PC-3 (cell line): Measurements from ENCODE around the gene PLA2G1B. TPM values are rescaled to one million over a fixed set of nuclear protein-coding genes. Genes with fewer than 3 reads are reported as not detected.
A peak's percentile ranks its signal among the peaks of the same experiment; 100 is the strongest.

ENCODE experiments used
- ATAC-seq: fragments of 200-7000 bp; cut with Tn5 transposase; 2 replicates; pipeline ENCODE4 v1.9.1; 2020; ENCODE audit warnings: mild to moderate bottlenecking, moderate library complexity
- BruUV-seq: library from RNA; stranded (reverse); fragments of 400-500 nt; replicated peaks from 2 replicates; lab custom pipeline; 2021; lab: Mats Ljungman, UMichigan
- CTCF ChIA-PET: fragments of 300-600 bp; sonication (Branson Sonifier 250); formaldehyde crosslinking; loops from one replicate; lab custom pipeline; 2022; ENCODE audit warnings: antibody characterized with exemption; lab: Charles Lee
- POLR2A ChIA-PET: fragments of 300-600 bp; sonication (Branson Sonifier 250); formaldehyde crosslinking; loops from one replicate; lab custom pipeline; 2022; ENCODE audit warnings: antibody characterized with exemption; ENCODE audit not compliant: unreplicated experiment; lab: Charles Lee
- DNase-seq: peaks from one replicate; pipeline ENCODE4 v3.0.0-alpha.2; 2015
- H2AFZ ChIP-seq: fragments of 300-600 bp; sonication (generic); 2 replicates; pipeline ENCODE4 v1.6.0; 2016; ENCODE audit warnings: antibody characterized with exemption, low read length
- H3F3A ChIP-seq: fragments of 300-600 bp; sonication (generic); one replicate; pipeline ENCODE4 v1.6.0; 2017; ENCODE audit warnings: antibody characterized with exemption, low read length, control low read depth, mild to moderate bottlenecking; ENCODE audit not compliant: unreplicated experiment
- H3K27ac ChIP-seq: fragments of 300-600 bp; sonication (generic); 2 replicates; pipeline ENCODE4 v1.5.1; 2016; ENCODE audit warnings: mild to moderate bottlenecking, low read length
- H3K27me3 ChIP-seq: fragments of 300-600 bp; sonication (generic); 2 replicates; pipeline ENCODE4 v1.6.1; 2016; ENCODE audit warnings: low read length, mixed read lengths
- H3K36me3 ChIP-seq: fragments of 300-600 bp; sonication (generic); 2 replicates; pipeline ENCODE4 v1.6.1; 2016; ENCODE audit warnings: low read depth, mixed run types, low read length, mixed read lengths
- H3K4me1 ChIP-seq: fragments of 300-600 bp; sonication (generic); 2 replicates; pipeline ENCODE4 v1.5.1; 2016; ENCODE audit warnings: low read length; ENCODE audit not compliant: insufficient read depth
- H3K4me2 ChIP-seq: fragments of 300-600 bp; sonication (generic); 2 replicates; pipeline ENCODE4 v1.6.0; 2016; ENCODE audit warnings: low read length
- H3K4me3 ChIP-seq: fragments of 300-600 bp; sonication (generic); 2 replicates; pipeline ENCODE4 v1.5.1; 2016; ENCODE audit warnings: mild to moderate bottlenecking, low read length, mixed read lengths
- H3K79me2 ChIP-seq: fragments of 300-600 bp; sonication (generic); 2 replicates; pipeline ENCODE4 v1.6.1; 2017; ENCODE audit warnings: low read length, mixed read lengths
- H3K9ac ChIP-seq: fragments of 300-600 bp; sonication (generic); 2 replicates; pipeline ENCODE4 v1.6.0; 2016; ENCODE audit warnings: mild to moderate bottlenecking, low read length
- H3K9me2 ChIP-seq: fragments of 300-600 bp; sonication (generic); replicated peaks from 2 replicates; pipeline ENCODE4 v1.6.1; 2016; ENCODE audit warnings: mixed run types, low read length, mixed read lengths
- H3K9me3 ChIP-seq: fragments of 300-600 bp; sonication (generic); 2 replicates; pipeline ENCODE4 v1.6.1; 2016; ENCODE audit warnings: low read length, mixed read lengths
- H4K20me1 ChIP-seq: fragments of 300-600 bp; sonication (generic); 2 replicates; pipeline ENCODE4 v1.6.1; 2016; ENCODE audit warnings: low read length, mixed read lengths
- CTCF ChIP-seq: fragments of 300-600 bp; sonication (generic); conservative IDR thresholded peaks from 2 replicates; pipeline ENCODE4 v1.5.1; 2017; ENCODE audit warnings: antibody characterized with exemption, low read depth, mild to moderate bottlenecking, low read length
- EZH2 ChIP-seq: fragments of 300-600 bp; sonication (generic); IDR thresholded peaks from one replicate; pipeline ENCODE4 v1.6.1; 2017; ENCODE audit warnings: antibody characterized with exemption, mild to moderate bottlenecking, low read length; ENCODE audit not compliant: unreplicated experiment
- EZH2phosphoT487 ChIP-seq: fragments of 300-600 bp; sonication (generic); IDR thresholded peaks from 2 replicates; pipeline ENCODE4 v1.6.1; 2018; ENCODE audit warnings: mild to moderate bottlenecking, antibody characterized with exemption, low read length, borderline replicate concordance
- intact Hi-C: fragments of 100-400 bp; cut with micrococcal nuclease; formaldehyde crosslinking; loops from 2 replicates; pipeline ENCODE4 v1.9.0; 2023
- total RNA-seq: library from RNA; depleted of rRNA; stranded (reverse); fragments of >200 nt; gene quantifications from 2 replicates; pipeline ENCODE4 v1.2.3, GENCODE V29; 2014

PLA2G1B gene
- total RNA-seq, 1 experiment from 2014 or later: not detected

- H4K20me1 ChIP-seq: no peaks in the 10 kb centered on the region
- ATAC-seq: peak; percentile 50
- H3K4me2 ChIP-seq: peak within 1 kb of the TSS; percentile 75
- no peaks in the 10 kb centered on the region for H3K9me3 ChIP-seq
- peak within 1 kb of the TSS; percentile 81 for H3K9ac ChIP-seq
- TF ChIP-seq CTCF (no peak), EZH2phosphoT487 (no peak), EZH2 (no peak)
- H3K79me2 ChIP-seq: no peaks in the 10 kb centered on the region
- H3K27ac ChIP-seq: peak within 1 kb of the TSS; percentile 91
- CTCF ChIA-PET: interaction anchor here (0.9 to 1.7 kb wide), 2 partner anchors 9 to 92 kb away, joined by 7 to 18 read pairs; partner anchors contain the start of genes RPLP0 and SIRT4
- H2AFZ ChIP-seq: peak within 1 kb of the TSS; percentile 78
- H3K4me3 ChIP-seq: peak within 1 kb of the TSS; percentile 66
- peaks cover 14% of the 10 kb centered on the region for H3K4me1 ChIP-seq
- no peaks in the 10 kb centered on the region for H3K36me3 ChIP-seq
- peak; percentile 99 for DNase-seq
- POLR2A ChIA-PET: interaction anchor here (0.6 to 2.9 kb wide), 12 partner anchors 9 to 196 kb away, joined by 3 to 72 read pairs (median 9); partner anchors contain the start of genes RPLP0 and SIRT4
- H3F3A ChIP-seq: peaks cover 23% of the 10 kb centered on the region
- intact Hi-C loops: loop anchor here (1.0 to 5.0 kb wide), 2 partner anchors 24 to 394 kb away; partner anchors contain the start of gene MLEC
- BruUV-seq: TSS peak; percentile 42
- no peaks in the 10 kb centered on the region for H3K27me3 ChIP-seq
- no peaks in the 10 kb centered on the region for H3K9me2 ChIP-seq
Measured at GRCh38 chr12:120292661-120293531, 34.7 kb downstream of the PLA2G1B start, which contains the start of gene RNU4-1. Gene RNU4-1 (minus strand): TSS chr12:120293237.

GRCh38 chr12:120292411-120292660 lies 35.2 kb downstream of the PLA2G1B start:
- Histone ChIP-seq H3K4me3 (peak overlapping the region; percentile 66), H3K79me2 (no peaks in the 10 kb centered on the region), H3K36me3 (no peaks in the 10 kb centered on the region), H3K9me3 (no peaks in the 10 kb centered on the region), H3K9ac (peak overlapping the region; percentile 78), H3K4me1 (peaks cover 14% of the 10 kb centered on the region), H4K20me1 (no peaks in the 10 kb centered on the region), H3K27ac (peak overlapping the region; percentile 91), H3K27me3 (no peaks in the 10 kb centered on the region), H3F3A (peaks cover 22% of the 10 kb centered on the region), H3K9me2 (no peaks in the 10 kb centered on the region), H2AFZ (no peak overlapping the region), H3K4me2 (peak overlapping the region; percentile 58)
- TF ChIP-seq EZH2phosphoT487: no peak
- TF ChIP-seq CTCF: no peak
- TF ChIP-seq EZH2: no peak
- peak; percentile 2 for ATAC-seq
- ChIA-PET POLR2A (interaction anchor here (0.6 to 2.9 kb wide), 10 partner anchors 10 to 182 kb away, joined by 3 to 72 read pairs (median 12); partner anchors contain the start of genes RPLP0 and SIRT4), CTCF (interaction anchor here (1.7 kb wide), 1 partner anchor 10 kb away, joined by 18 read pairs; the partner anchor contains the start of gene SIRT4)
- DNase-seq: no peak
- intact Hi-C loops: loop anchor here (5.0 kb wide), 1 partner anchor 395 kb away; the partner anchor contains the start of gene MLEC
- BruUV-seq: TSS peak; percentile 98
